Measurements from ENCODE around the gene HYAL1. TPM values are rescaled to one million over a fixed set of nuclear protein-coding genes. Genes with fewer than 3 reads are reported as not detected.
A peak's percentile ranks its signal among the peaks of the same experiment; 100 is the strongest.

HYAL1 gene
- total RNA-seq, 1 donor from 2014 or later, result 52.2 TPM

- Histone ChIP-seq H3K36me3 (peaks cover 41% of the 10 kb centered on the region), H3K4me1 (peaks cover 83% of the 10 kb centered on the region), H3K27ac (replicated peaks) (no peak overlapping the region), H3K9me3 (replicated peaks) (no peaks in the 10 kb centered on the region), H3K4me3 (no peak overlapping the region), H3K27me3 (ENCODE audit: low read depth) (no peaks in the 10 kb centered on the region)
- no peak for TF ChIP-seq CTCF (IDR thresholded peaks at IDR 0.05; ENCODE audit: borderline replicate concordance)
- intact Hi-C loops (cut with micrococcal nuclease), result no loop called here
- DNase-seq, result no peak
Measured at GRCh38 chr3:50326182-50326541, 22.8 kb upstream of the HYAL1 start.

GRCh38 chr3:50325497-50326181, 22.3 kb upstream of the HYAL1 start:
- H3K9me3 ChIP-seq (replicated peaks), result no peaks in the 10 kb centered on the region
- TF ChIP-seq CTCF (IDR thresholded peaks at IDR 0.05; ENCODE audit: borderline replicate concordance), result no peak
- H3K27me3 ChIP-seq (ENCODE audit: low read depth), result no peaks in the 10 kb centered on the region
- H3K4me1 ChIP-seq, result peaks cover 83% of the 10 kb centered on the region
- no peak overlapping the region for H3K4me3 ChIP-seq
- H3K36me3 ChIP-seq, result peaks cover 36% of the 10 kb centered on the region
- no peak for DNase-seq
- intact Hi-C loops (cut with micrococcal nuclease), result no loop called here
- H3K27ac ChIP-seq (replicated peaks), result peak overlapping the region; percentile 99

GRCh38 chr3:50325113-50325480, 21.7 kb upstream of the HYAL1 start:
- H3K4me3 ChIP-seq, result no peak overlapping the region
- H3K4me1 ChIP-seq, result peaks cover 84% of the 10 kb centered on the region
- no peaks in the 10 kb centered on the region for H3K27me3 ChIP-seq (ENCODE audit: low read depth)
- TF ChIP-seq CTCF (IDR thresholded peaks at IDR 0.05; ENCODE audit: borderline replicate concordance), result no peak
- no peak for DNase-seq
- intact Hi-C loops (cut with micrococcal nuclease), result no loop called here
- peaks cover 31% of the 10 kb centered on the region for H3K36me3 ChIP-seq
- H3K27ac ChIP-seq (replicated peaks), result peak overlapping the region; percentile 99
- no peaks in the 10 kb centered on the region for H3K9me3 ChIP-seq (replicated peaks)

GRCh38 chr3:50324351-50325112, 21.2 kb upstream of the HYAL1 start:
- intact Hi-C loops (cut with micrococcal nuclease), result no loop called here
- Histone ChIP-seq H3K27ac (replicated peaks) (peak overlapping the region; percentile 99), H3K27me3 (ENCODE audit: low read depth) (no peaks in the 10 kb centered on the region), H3K36me3 (peaks cover 31% of the 10 kb centered on the region), H3K9me3 (replicated peaks) (no peaks in the 10 kb centered on the region), H3K4me1 (peaks cover 90% of the 10 kb centered on the region), H3K4me3 (peak overlapping the region; percentile 86)
- peak; percentile 74 for DNase-seq
- TF ChIP-seq CTCF (IDR thresholded peaks at IDR 0.05; ENCODE audit: borderline replicate concordance), result peak; percentile 92

GRCh38 chr3:50323614-50324199, 20.3 kb upstream of the HYAL1 start:
- peak overlapping the region; percentile 99 for H3K27ac ChIP-seq (replicated peaks)
- DNase-seq, result peak; percentile 74
- no peak for TF ChIP-seq CTCF (IDR thresholded peaks at IDR 0.05; ENCODE audit: borderline replicate concordance)
- H3K4me1 ChIP-seq, result peaks cover 93% of the 10 kb centered on the region
- H3K27me3 ChIP-seq (ENCODE audit: low read depth), result no peaks in the 10 kb centered on the region
- intact Hi-C loops (cut with micrococcal nuclease), result no loop called here
- H3K4me3 ChIP-seq, result peak overlapping the region; percentile 86
- H3K9me3 ChIP-seq (replicated peaks), result no peaks in the 10 kb centered on the region
- peaks cover 33% of the 10 kb centered on the region for H3K36me3 ChIP-seq
